Erythroblast (primary cell): ENCODE measurements around the gene PCDHA1.

Experiments
- GATA1 ChIP-seq: IDR thresholded peaks from 2 replicates; pipeline ENCODE4 v1.6.1; 2011; ENCODE audit warnings: low read depth, mild to moderate bottlenecking, control low read depth, low read length, moderate library complexity
- POLR2A ChIP-seq: IDR thresholded peaks from 2 replicates; pipeline ENCODE4 v1.6.1; 2011; ENCODE audit warnings: mild to moderate bottlenecking, low read length

GRCh38 chr5:140934964-140935606 lies 149.1 kb downstream of the PCDHA1 start:
- TF ChIP-seq POLR2A = no peak
- TF ChIP-seq GATA1 = no peak
